Glutamatergic neuron (in vitro differentiated cells): ENCODE measurements around the gene KIF21B. TPM values are rescaled to one million over a fixed set of nuclear protein-coding genes. Genes with fewer than 3 reads are reported as not detected.

Experiments
- DNase-seq: peaks from one replicate; pipeline ENCODE4 v3.0.0; 2022
- H3K27ac Mint-ChIP-seq: one replicate; pipeline ENCODE4 v1.8.0; 2020; ENCODE audit warnings: mild to moderate bottlenecking, mixed read lengths, inconsistent platforms; ENCODE audit not compliant: unreplicated experiment
- H3K27me3 Mint-ChIP-seq: one replicate; pipeline ENCODE4 v1.8.0; 2020; ENCODE audit warnings: mild to moderate bottlenecking, moderate library complexity, mixed read lengths, inconsistent platforms; ENCODE audit not compliant: unreplicated experiment
- H3K36me3 Mint-ChIP-seq: one replicate; pipeline ENCODE4 v1.8.0; 2020; ENCODE audit warnings: mild to moderate bottlenecking, mixed read lengths, inconsistent platforms; ENCODE audit not compliant: unreplicated experiment
- H3K4me1 Mint-ChIP-seq: one replicate; pipeline ENCODE4 v1.8.0; 2020; ENCODE audit warnings: mild to moderate bottlenecking, low read depth, mixed read lengths, inconsistent platforms; ENCODE audit not compliant: unreplicated experiment
- H3K4me3 Mint-ChIP-seq: one replicate; pipeline ENCODE4 v1.8.0; 2020; ENCODE audit warnings: mild to moderate bottlenecking, mixed read lengths, inconsistent platforms; ENCODE audit not compliant: unreplicated experiment
- H3K9me3 Mint-ChIP-seq: one replicate; pipeline ENCODE4 v1.8.0; 2020; ENCODE audit warnings: mild to moderate bottlenecking, moderate library complexity, mixed read lengths, inconsistent platforms; ENCODE audit not compliant: unreplicated experiment
- CTCF ChIP-seq: fragments of 200-600 bp; sonication (generic); IDR thresholded peaks from one replicate; pipeline ENCODE4 v1.5.0; 2021; ENCODE audit not compliant: partially characterized antibody, unreplicated experiment
- total RNA-seq: library from RNA; stranded (reverse); fragmentation: NEBNext Ultra II Directional; extraction: Animal tissue kit (Norgen Biotek cat#: 25700); gene quantifications from one replicate; pipeline ENCODE4 v1.2.1, GENCODE V29; 2021; ENCODE audit not compliant: unreplicated experiment

Gene KIF21B
- total RNA-seq, 1 donor from 2014 or later, result 51.1 TPM

- Mint-ChIP-seq H3K4me1 (peaks cover 20% of the 10 kb centered on the region), H3K4me3 (no peak overlapping the region), H3K36me3 (no peaks in the 10 kb centered on the region), H3K27me3 (peaks cover 14% of the 10 kb centered on the region), H3K9me3 (peaks cover 6% of the 10 kb centered on the region), H3K27ac (no peak overlapping the region)
- DNase-seq, result no peak
- no peak for TF ChIP-seq CTCF
Measured at GRCh38 chr1:201024625-201024998, 1.1 kb upstream of the KIF21B start.

- H3K36me3 Mint-ChIP-seq, result no peaks in the 10 kb centered on the region
- H3K27me3 Mint-ChIP-seq, result peaks cover 14% of the 10 kb centered on the region
- peaks cover 16% of the 10 kb centered on the region for H3K4me1 Mint-ChIP-seq
- H3K27ac Mint-ChIP-seq, result no peak overlapping the region
- H3K4me3 Mint-ChIP-seq, result peak overlapping the region; percentile 64
- peaks cover 6% of the 10 kb centered on the region for H3K9me3 Mint-ChIP-seq
- no peak for TF ChIP-seq CTCF
- no peak for DNase-seq
Measured at GRCh38 chr1:201023920-201024624, 558 bp upstream of the KIF21B start.

- Mint-ChIP-seq H3K27ac (peak overlapping the region; percentile 69), H3K36me3 (no peaks in the 10 kb centered on the region), H3K27me3 (peaks cover 12% of the 10 kb centered on the region), H3K4me3 (peak overlapping the region; percentile 91), H3K9me3 (peaks cover 8% of the 10 kb centered on the region), H3K4me1 (peaks cover 16% of the 10 kb centered on the region)
- DNase-seq, result peak; percentile 64
- TF ChIP-seq CTCF, result no peak
Measured at GRCh38 chr1:201022820-201023516, 546 bp downstream of the KIF21B start.

- peak overlapping the region; percentile 91 for H3K4me3 Mint-ChIP-seq
- peaks cover 12% of the 10 kb centered on the region for H3K27me3 Mint-ChIP-seq
- peaks cover 8% of the 10 kb centered on the region for H3K9me3 Mint-ChIP-seq
- no peaks in the 10 kb centered on the region for H3K36me3 Mint-ChIP-seq
- peak overlapping the region; percentile 69 for H3K27ac Mint-ChIP-seq
- DNase-seq, result no peak
- peaks cover 16% of the 10 kb centered on the region for H3K4me1 Mint-ChIP-seq
- TF ChIP-seq CTCF, result no peak
Measured at GRCh38 chr1:201022493-201022819, 1.1 kb downstream of the KIF21B start.
